Peyer's patch (tissue), 4 donors: ENCODE results near the gene NAV1. TPM values are rescaled to one million over a fixed set of nuclear protein-coding genes. Genes with fewer than 3 reads are reported as not detected.

Experiments used
- DNase-seq, 3 donors: peaks; one replicate each; pipeline ENCODE4 v3.0.0-alpha.2; 2017 to 2019
- H3K27ac ChIP-seq, 4 donors: fragments of 200-600 bp; sonication (generic); one replicate each; pipeline ENCODE4 v1.5.1; 2016 to 2019
- H3K27me3 ChIP-seq, 2 donors: fragments of 200-600 bp; sonication (generic); one replicate each; pipeline ENCODE4 v1.5.1; 2019
- H3K36me3 ChIP-seq, 3 donors: fragments of 200-600 bp; sonication (generic); one replicate each; pipeline ENCODE4 v1.5.1; 2016 to 2019
- H3K4me1 ChIP-seq, 4 donors: fragments of 200-600 bp; sonication (generic); one replicate each; pipeline ENCODE4 v1.5.1; 2016 to 2019
- H3K4me3 ChIP-seq, 4 donors: fragments of 200-600 bp; sonication (generic); 1 replicate in 3 of 4; 2 replicates in 1 of 4; pipeline ENCODE4 v1.5.1; 2016 to 2019; ENCODE audit warnings: mild to moderate bottlenecking in 1 of 4
- H3K9me3 ChIP-seq, 4 donors: fragments of 200-600 bp; sonication (generic); one replicate each; pipeline ENCODE4 v1.5.1; 2016 to 2019; ENCODE audit warnings: mild to moderate bottlenecking in 1 of 4
- POLR2A ChIP-seq, 2 donors: fragments of 450-650 bp; IDR thresholded peaks; one replicate each; pipeline ENCODE4 v1.5.1; 2017; ENCODE audit warnings: antibody characterized with exemption in 2 of 2, mild to moderate bottlenecking in 2 of 2, moderate library complexity in 2 of 2
- total RNA-seq, 4 donors: library from RNA; depleted of rRNA; stranded (reverse); fragments of >200 nt; gene quantifications; one replicate each; pipeline ENCODE4 v1.1.0, GENCODE V29; 2016
- TF ChIP-seq, protein P1 (sequence below), 6 experiments: fragments of 450-650 bp in 4 of 6; fragments of 200-600 bp in 2 of 6; sonication (generic) in 1 of 6; IDR thresholded peaks; one replicate each; pipeline ENCODE4 v1.5.1; 2017 to 2019; ENCODE audit warnings: antibody characterized with exemption in 6 of 6, mild to moderate bottlenecking in 3 of 6, moderate library complexity in 1 of 6

Gene NAV1
- total RNA-seq, 4 donors from 2014 or later: 6.7 to 47.9 (median 14.9) TPM

DNA sequence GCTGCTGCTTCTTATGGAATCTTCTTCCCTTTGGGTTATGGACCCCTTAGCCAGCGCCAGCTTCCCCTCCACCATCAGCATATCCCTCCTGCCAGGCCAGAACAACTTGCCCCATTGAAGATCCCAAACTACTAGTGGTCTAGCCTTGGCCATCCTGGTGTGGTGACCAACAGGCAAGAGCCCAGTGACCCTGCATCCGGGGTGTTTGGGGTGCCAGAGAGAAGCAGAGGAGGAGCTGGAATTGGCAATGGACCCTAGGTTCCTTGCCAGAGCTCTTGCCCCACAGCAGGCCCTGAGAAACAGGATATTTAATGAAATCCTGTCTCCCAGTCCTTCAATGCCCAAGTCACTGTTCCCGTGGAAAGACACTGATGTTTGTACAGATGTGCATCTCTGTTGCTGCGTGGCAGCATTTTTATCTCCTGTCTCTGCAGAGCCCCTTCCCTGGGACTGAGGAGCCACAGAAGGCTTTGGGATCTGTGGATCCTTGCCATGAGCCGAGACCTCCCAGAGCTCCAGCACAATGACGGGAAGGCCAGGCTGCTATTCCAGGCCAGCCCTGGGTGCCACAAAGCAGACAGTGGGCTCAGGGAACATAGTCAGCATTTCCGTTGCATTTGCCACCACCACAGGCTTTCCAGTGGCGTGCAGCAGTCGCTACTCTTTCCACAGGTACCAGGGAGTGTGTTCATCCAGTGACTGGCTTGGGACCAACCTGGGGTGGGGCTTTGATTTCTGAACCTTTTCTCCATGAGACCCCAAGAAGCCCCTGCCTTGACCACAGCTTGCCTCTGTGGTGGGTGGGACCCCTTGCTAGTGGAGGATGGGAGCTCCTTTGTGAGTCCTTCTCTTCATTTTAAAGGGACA is 21.6 kb downstream of the NAV1 start:
- no peak for TF ChIP-seq POLR2A (IDR thresholded peaks at IDR 0.05)
- TF ChIP-seq, protein P1, sequence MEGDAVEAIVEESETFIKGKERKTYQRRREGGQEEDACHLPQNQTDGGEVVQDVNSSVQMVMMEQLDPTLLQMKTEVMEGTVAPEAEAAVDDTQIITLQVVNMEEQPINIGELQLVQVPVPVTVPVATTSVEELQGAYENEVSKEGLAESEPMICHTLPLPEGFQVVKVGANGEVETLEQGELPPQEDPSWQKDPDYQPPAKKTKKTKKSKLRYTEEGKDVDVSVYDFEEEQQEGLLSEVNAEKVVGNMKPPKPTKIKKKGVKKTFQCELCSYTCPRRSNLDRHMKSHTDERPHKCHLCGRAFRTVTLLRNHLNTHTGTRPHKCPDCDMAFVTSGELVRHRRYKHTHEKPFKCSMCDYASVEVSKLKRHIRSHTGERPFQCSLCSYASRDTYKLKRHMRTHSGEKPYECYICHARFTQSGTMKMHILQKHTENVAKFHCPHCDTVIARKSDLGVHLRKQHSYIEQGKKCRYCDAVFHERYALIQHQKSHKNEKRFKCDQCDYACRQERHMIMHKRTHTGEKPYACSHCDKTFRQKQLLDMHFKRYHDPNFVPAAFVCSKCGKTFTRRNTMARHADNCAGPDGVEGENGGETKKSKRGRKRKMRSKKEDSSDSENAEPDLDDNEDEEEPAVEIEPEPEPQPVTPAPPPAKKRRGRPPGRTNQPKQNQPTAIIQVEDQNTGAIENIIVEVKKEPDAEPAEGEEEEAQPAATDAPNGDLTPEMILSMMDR (IDR thresholded peaks at IDR 0.05): no peak
- H3K36me3 ChIP-seq: no peaks in the 10 kb centered on the region
- H3K27me3 ChIP-seq: no peaks in the 10 kb centered on the region
- no peak for DNase-seq
- no peak overlapping the region for H3K4me3 ChIP-seq
- no peaks in the 10 kb centered on the region for H3K9me3 ChIP-seq
- peaks cover 0 to 5% (median 0%) of the 10 kb centered on the region in 4 donors for H3K4me1 ChIP-seq
- no peak overlapping the region for H3K27ac ChIP-seq

DNA sequence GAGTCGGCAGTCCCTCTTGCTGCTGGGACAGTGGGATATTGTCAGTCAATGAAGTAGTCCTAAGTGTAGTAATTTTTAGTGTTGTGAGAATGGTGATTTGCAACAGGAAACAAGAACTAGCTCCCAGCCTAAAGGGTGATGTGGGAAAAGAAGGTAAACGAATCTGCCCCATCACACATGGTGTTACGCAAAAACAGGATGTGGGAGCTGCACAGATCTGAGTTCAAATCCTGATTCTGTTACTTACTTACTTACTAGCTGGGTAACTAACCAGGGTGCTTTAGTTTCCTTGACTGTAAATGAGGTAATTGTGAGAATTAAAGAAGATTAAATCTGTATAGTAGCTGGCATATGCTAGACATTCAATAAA is 22.3 kb downstream of the NAV1 start:
- H3K4me3 ChIP-seq: no peak overlapping the region
- H3K27ac ChIP-seq: no peak overlapping the region
- no peak for DNase-seq
- no peaks in the 10 kb centered on the region for H3K27me3 ChIP-seq
- no peaks in the 10 kb centered on the region for H3K36me3 ChIP-seq
- H3K4me1 ChIP-seq: peaks cover 0 to 5% (median 0%) of the 10 kb centered on the region in 4 donors
- H3K9me3 ChIP-seq: no peaks in the 10 kb centered on the region
- TF ChIP-seq POLR2A (IDR thresholded peaks at IDR 0.05): no peak
- TF ChIP-seq, protein P1 (IDR thresholded peaks at IDR 0.05): no peak

DNA sequence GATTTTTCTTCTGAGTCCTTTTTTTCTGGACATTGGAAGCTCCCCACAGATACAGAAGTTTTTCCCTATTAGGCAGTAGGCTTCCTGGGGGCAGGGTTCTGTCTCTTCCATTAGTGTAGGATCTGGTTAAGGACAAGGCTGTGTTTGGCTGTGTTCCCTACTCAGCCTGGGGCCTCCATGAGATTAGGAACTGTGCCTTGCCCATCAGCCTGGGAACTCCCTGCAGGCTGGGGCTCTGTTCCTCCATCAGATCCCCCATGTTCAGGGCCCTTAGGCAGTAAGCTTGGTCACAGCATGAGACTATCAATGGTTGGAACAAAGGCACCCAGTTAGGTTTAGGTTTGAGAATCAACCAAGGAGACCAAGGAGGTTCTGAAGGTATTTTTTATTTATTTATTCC is 22.7 kb downstream of the NAV1 start:
- Histone ChIP-seq H3K27me3 (no peaks in the 10 kb centered on the region), H3K36me3 (no peaks in the 10 kb centered on the region), H3K4me3 (no peak overlapping the region), H3K4me1 (peaks cover 0 to 5% (median 0%) of the 10 kb centered on the region in 4 donors), H3K27ac (peak overlapping the region in 1 of 4 donors; percentile 62), H3K9me3 (no peaks in the 10 kb centered on the region)
- TF ChIP-seq, protein P1 (IDR thresholded peaks at IDR 0.05): no peak
- TF ChIP-seq POLR2A (IDR thresholded peaks at IDR 0.05): no peak
- DNase-seq: no peak

DNA sequence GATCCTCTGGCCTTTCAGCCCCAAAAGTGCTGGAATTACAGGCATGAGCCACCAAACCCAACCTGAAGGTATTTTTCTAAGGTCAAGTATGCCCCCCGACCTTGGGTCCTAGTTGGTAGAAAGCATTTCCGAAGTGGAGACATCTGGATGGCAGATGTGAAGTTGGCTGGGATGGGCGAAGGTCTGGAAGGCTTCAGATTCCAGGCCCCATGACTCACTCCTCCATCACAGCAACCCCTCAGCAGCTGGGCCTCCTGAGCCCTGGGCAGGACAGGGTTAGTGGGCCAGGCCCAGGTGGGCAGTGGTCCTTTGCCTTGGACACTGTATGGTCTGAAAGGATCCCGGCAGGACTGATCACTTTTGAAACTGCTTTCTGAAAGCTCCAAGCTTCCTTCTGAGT is 23.3 kb downstream of the NAV1 start:
- Histone ChIP-seq H3K36me3 (no peaks in the 10 kb centered on the region), H3K27ac (peak overlapping the region in 2 of 4 donors; percentile 22 to 62), H3K4me1 (peaks cover 0 to 5% (median 0%) of the 10 kb centered on the region in 4 donors), H3K27me3 (no peaks in the 10 kb centered on the region), H3K4me3 (no peak overlapping the region), H3K9me3 (no peaks in the 10 kb centered on the region)
- DNase-seq: no peak
- TF ChIP-seq, protein P1 (IDR thresholded peaks at IDR 0.05): no peak
- no peak for TF ChIP-seq POLR2A (IDR thresholded peaks at IDR 0.05)

DNA sequence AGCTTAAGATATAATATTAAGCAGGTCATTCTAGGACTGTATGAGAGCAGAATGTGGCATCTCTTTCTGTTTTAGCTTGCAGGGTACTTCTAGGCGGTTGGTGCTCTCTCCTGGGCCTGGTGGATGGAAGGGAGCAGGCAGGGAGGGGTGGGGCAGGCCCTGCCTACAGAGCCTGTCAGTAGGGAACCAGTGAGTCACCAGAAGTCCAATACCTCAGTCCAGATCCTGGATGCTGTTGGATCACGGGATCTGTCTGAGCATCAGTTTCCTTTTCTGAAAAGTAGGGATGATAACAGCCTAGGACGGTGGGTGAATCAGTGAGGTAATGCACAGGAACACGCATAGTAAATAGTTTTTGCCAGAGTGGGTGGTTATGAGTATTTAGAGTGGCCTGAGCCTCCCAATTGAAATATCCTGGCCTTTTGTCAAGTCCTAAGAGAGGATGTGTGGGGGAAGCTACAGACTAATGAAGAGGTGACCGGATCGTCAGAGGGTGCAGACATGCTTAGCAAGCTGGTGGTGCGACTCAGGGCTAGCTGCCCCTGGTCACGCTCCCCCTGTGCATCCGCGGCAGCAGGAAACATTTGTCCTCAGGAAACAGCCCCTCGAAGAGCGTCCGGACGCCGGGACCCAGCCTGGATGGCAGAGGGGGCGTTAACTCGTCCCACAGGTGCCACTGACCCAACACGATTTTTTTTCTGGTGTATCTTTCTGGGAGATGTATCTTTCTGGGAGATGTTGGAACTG is 23.9 kb downstream of the NAV1 start:
- peak overlapping the region in 2 of 4 donors; percentile 22 to 62 for H3K27ac ChIP-seq

More for the DNA sequence above, 23.9 kb downstream of the NAV1 start:
- TF ChIP-seq, protein P1 (IDR thresholded peaks at IDR 0.05): no peak
- TF ChIP-seq POLR2A (IDR thresholded peaks at IDR 0.05): no peak
- Histone ChIP-seq H3K36me3 (no peaks in the 10 kb centered on the region), H3K4me1 (peaks cover 0 to 5% (median 0%) of the 10 kb centered on the region in 4 donors), H3K4me3 (no peak overlapping the region), H3K27me3 (no peaks in the 10 kb centered on the region), H3K9me3 (no peaks in the 10 kb centered on the region)
- DNase-seq: no peak
